Fibroblast of mammary gland (primary cell): ENCODE measurements around the gene EYA4.

Experiments
- DNase-seq: peaks from one replicate; pipeline ENCODE4 v3.0.0-alpha.2; 2010; ENCODE audit warnings: low read depth
- H3K4me3 ChIP-seq: 2 replicates; pipeline ENCODE4 v1.5.1; 2011; ENCODE audit warnings: low read depth, mild to moderate bottlenecking, low read length, moderate library complexity; ENCODE audit not compliant: control insufficient read depth
- CTCF ChIP-seq: conservative IDR thresholded peaks from 2 replicates; pipeline ENCODE4 v1.5.1; 2011; ENCODE audit warnings: low read depth, low read length, inconsistent platforms; ENCODE audit not compliant: control insufficient read depth, insufficient read depth

Gene EYA4

DNA sequence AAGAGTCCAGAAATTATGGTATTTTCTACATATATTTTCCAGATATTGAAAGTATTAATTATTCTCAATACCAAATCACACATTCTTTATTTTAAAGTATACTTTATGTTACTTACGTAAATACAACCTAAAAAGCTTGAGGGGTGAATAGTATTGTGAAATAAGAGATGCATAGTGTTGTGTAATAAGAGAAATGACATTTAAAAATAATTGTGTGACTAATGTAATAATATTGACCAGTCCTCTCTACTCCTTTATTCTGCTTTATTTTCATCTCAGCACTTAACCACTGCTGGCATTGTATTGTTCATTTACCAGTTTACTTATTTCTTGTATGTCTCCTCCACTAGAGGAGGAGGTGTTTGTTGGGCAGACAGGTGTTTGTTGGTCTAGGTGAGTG is 135.6 kb downstream of the EYA4 start:
- no peak for TF ChIP-seq CTCF
- no peak for DNase-seq
- H3K4me3 ChIP-seq, result no peak overlapping the region

DNA sequence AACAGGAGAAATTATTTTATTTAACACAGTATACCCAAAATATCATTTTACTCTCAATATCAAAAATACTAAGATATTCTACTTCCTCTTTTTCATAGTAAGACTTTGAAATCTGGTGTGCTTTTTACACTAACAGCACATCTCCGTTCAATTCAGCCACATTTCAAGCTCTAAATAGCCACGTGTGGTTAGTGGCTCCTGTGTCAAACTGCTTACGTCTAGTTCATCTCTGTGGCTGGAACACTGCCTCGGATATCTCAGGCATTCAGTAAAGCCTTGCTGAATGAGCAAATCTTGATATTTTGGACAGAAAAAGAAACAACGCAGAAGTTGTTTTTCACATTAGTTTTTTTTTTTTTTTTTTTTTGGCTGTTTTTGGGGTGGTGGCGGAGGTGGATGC is 136.1 kb downstream of the EYA4 start:
- H3K4me3 ChIP-seq, result no peak overlapping the region
- no peak for TF ChIP-seq CTCF
- DNase-seq, result no peak

DNA sequence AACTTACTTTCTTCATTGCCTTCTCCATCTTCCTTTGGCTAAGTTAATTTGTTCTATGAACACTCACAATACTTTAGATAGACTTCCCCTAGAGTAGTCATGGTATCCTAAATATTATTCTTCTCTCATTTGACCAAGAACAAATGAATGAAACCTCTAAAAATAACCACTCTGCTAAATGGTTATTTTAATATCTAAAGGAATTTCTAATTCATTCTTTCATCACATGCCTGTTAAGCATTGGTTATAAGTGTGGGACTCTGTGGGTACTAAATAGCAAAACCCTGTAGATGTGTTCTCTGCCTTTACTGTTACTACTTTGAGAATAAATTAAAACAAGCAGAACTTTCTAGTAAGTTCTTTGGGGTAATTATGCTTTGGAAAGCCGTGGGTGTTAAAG is 138.9 kb downstream of the EYA4 start:
- DNase-seq, result no peak
- no peak for TF ChIP-seq CTCF
- no peak overlapping the region for H3K4me3 ChIP-seq

DNA sequence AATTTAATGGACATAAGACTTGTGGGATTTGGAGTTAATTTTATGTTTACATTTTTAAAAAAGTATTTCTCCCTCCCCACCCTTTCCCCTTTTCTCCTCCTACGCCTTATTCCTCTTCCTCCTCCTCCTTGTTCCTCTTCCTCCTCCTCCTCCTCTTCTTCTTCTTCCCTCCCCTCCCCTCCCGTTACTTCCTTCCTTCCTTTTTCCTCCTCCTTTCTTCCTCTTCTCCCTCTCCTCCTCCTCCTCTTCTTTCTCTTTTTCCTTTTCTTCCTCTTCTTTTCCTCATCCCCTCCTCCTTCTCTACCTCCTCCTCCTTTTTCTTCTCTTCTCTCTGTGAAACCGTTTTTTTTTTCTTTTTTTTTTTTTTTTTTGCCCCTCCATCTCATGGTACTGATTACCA is 139.6 kb downstream of the EYA4 start:
- no peak overlapping the region for H3K4me3 ChIP-seq
- no peak for TF ChIP-seq CTCF
- no peak for DNase-seq

DNA sequence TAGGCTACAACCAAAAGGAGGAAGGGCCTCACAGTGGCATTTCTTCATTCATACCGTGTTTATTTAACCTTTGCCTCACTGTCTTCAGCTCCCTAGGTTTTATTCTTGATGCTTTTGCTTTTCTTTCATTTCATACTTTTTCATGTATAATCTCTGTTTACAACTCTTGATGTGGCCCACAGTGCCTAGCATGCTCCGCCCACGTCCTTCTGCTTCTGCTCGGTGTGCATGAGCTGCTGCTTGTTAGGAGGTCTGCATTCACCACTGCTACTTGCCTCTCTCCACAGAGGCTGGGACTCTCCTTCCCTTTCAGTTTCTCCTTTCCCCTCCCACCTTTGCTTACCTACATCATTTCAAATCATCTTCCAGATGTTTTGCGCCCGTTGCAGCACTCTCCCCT is 147.6 kb downstream of the EYA4 start:
- H3K4me3 ChIP-seq, result no peak overlapping the region
- DNase-seq, result no peak
- no peak for TF ChIP-seq CTCF

- no peak overlapping the region for H3K4me3 ChIP-seq
- no peak for TF ChIP-seq CTCF
- no peak for DNase-seq
Measured at GRCh38 chr6:133390168-133390567, 149.0 kb downstream of the EYA4 start.

- DNase-seq, result no peak
- no peak overlapping the region for H3K4me3 ChIP-seq
- TF ChIP-seq CTCF, result no peak
Measured at GRCh38 chr6:133392015-133392414, 150.9 kb downstream of the EYA4 start.
